ENCODE results near the gene MEX3B.

MEX3B gene

GRCh38 chr15:82045892-82046665 lies at the start of gene MEX3B:
MEX3B (minus strand) TSS chr15:82046018; CDS start chr15:82045705, 313 bp downstream.
- H3K9me3 ChIP-seq (ENCODE audit: control insufficient read depth, insufficient read depth, low read length): no peaks in the 10 kb centered on the region
- peak within 1 kb of the TSS; percentile 87 for H3K4me3 ChIP-seq (ENCODE audit: low read depth, low read length)
- H3K36me3 ChIP-seq (ENCODE audit: control insufficient read depth, insufficient read depth, low read length): no peaks in the 10 kb centered on the region
- H3K27me3 ChIP-seq (ENCODE audit: control insufficient read depth, insufficient read depth, low read length): peaks cover 54% of the 10 kb centered on the region
- H3K4me1 ChIP-seq (ENCODE audit: control insufficient read depth, insufficient read depth, low read length): peaks cover under 1% of the 10 kb centered on the region
- peak within 1 kb of the TSS; percentile 37 for H3K9ac ChIP-seq (ENCODE audit: low read depth, low read length)

DNA sequence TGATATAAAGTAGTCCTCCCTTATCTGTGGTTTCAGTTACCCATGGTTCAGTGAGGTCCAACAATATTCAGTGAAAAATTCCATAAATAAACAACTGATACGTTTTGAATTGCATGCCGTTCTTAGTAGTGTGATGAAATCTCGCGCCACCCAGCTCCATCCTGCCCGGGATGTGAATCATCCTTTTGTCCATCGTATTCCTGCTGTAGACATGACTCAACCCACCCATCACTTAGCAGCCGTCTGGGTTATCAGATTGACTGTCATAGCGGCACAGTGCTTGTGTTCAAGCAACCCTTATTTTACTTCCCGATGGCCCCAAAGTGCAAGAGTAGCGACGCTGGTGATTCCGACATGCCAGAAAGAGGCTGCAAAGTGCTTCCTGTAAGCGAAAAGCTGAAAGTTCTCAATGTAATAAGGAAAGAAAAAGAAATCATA lies 48.0 kb upstream of the MEX3B start:
- Histone ChIP-seq H3K4me1 (ENCODE audit: control insufficient read depth, insufficient read depth, low read length) (peaks cover 4% of the 10 kb centered on the region), H3K27me3 (ENCODE audit: control insufficient read depth, insufficient read depth, low read length) (no peaks in the 10 kb centered on the region), H3K36me3 (ENCODE audit: control insufficient read depth, insufficient read depth, low read length) (no peaks in the 10 kb centered on the region), H3K9me3 (ENCODE audit: control insufficient read depth, insufficient read depth, low read length) (no peaks in the 10 kb centered on the region), H3K4me3 (ENCODE audit: low read depth, low read length) (no peak overlapping the region), H3K9ac (ENCODE audit: low read depth, low read length) (no peak overlapping the region)

DNA sequence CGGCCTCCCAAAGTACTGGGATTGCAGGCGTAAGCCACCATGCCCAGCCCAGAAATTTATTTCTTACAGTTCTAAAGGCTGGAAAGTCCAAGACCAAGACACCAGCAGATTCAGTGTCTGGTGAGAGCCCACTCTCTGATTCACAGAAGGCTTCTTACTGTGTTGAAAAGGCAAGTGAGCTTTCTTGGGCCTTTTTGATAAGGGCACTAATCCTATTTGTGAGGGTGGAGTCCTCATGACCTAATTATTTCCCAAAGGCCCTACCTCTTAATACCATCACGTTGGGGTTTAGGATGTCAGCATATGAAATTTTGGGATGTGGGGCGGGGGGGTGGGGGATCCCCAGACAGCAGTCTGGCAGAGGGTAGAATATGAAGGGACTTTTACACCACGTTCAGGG lies 47.5 kb upstream of the MEX3B start:
- Histone ChIP-seq H3K36me3 (ENCODE audit: control insufficient read depth, insufficient read depth, low read length) (no peaks in the 10 kb centered on the region), H3K9ac (ENCODE audit: low read depth, low read length) (no peak overlapping the region), H3K9me3 (ENCODE audit: control insufficient read depth, insufficient read depth, low read length) (no peaks in the 10 kb centered on the region)

GRCh38 chr15:82091636-82092140 lies 45.9 kb upstream of the MEX3B start:
- no peaks in the 10 kb centered on the region for H3K27me3 ChIP-seq (ENCODE audit: control insufficient read depth, insufficient read depth, low read length)
- no peaks in the 10 kb centered on the region for H3K9me3 ChIP-seq (ENCODE audit: control insufficient read depth, insufficient read depth, low read length)
- no peak overlapping the region for H3K9ac ChIP-seq (ENCODE audit: low read depth, low read length)
- no peak overlapping the region for H3K4me3 ChIP-seq (ENCODE audit: low read depth, low read length)
- peaks cover 9% of the 10 kb centered on the region for H3K4me1 ChIP-seq (ENCODE audit: control insufficient read depth, insufficient read depth, low read length)
- H3K36me3 ChIP-seq (ENCODE audit: control insufficient read depth, insufficient read depth, low read length): no peaks in the 10 kb centered on the region

More for the DNA sequence above, 47.5 kb upstream of the MEX3B start:
- H3K4me1 ChIP-seq (ENCODE audit: control insufficient read depth, insufficient read depth, low read length): peaks cover 8% of the 10 kb centered on the region
- no peak overlapping the region for H3K4me3 ChIP-seq (ENCODE audit: low read depth, low read length)
- no peaks in the 10 kb centered on the region for H3K27me3 ChIP-seq (ENCODE audit: control insufficient read depth, insufficient read depth, low read length)

DNA sequence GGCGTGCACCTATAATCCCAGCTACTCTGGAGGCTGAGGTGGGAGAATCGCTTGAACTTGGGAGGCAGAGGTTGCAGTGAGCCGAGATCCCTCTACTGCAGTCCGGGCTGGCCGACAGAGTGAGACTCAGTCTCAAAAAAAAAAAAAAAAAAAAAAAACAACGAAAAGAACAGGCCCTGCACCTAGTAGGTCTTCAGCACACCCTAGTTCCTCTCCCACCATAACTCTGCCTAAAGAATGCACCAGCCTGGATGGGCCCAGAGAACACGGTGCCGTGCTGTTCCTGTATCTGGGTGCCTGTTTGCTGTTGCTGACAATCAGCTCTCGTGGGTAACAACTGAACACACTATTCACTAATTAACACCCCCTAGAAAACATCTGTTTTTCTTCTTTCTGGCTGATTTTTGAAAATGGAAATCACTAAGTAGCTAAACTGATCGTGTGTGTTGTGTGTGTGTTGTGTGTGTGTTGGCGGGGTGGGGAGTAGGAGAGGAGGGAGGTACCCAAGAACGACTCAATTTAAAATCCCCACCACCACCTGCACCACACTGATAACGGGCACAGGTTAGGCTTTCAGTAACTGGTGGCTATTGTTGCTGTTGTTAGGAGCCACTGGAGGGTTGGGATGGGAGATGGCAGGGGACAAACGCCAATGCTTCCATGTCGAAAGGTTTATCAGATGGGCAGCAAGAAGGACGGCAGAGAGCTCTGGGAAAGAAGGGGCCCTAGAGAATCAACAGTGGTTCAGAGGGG lies 40.6 kb upstream of the MEX3B start:
- no peaks in the 10 kb centered on the region for H3K27me3 ChIP-seq (ENCODE audit: control insufficient read depth, insufficient read depth, low read length)

GRCh38 chr15:82081914-82082762 lies 36.3 kb upstream of the MEX3B start:
- no peaks in the 10 kb centered on the region for H3K9me3 ChIP-seq (ENCODE audit: control insufficient read depth, insufficient read depth, low read length)
- H3K9ac ChIP-seq (ENCODE audit: low read depth, low read length): no peak overlapping the region
- no peak overlapping the region for H3K4me3 ChIP-seq (ENCODE audit: low read depth, low read length)
- no peaks in the 10 kb centered on the region for H3K27me3 ChIP-seq (ENCODE audit: control insufficient read depth, insufficient read depth, low read length)
- H3K4me1 ChIP-seq (ENCODE audit: control insufficient read depth, insufficient read depth, low read length): peaks cover 2% of the 10 kb centered on the region
- no peaks in the 10 kb centered on the region for H3K36me3 ChIP-seq (ENCODE audit: control insufficient read depth, insufficient read depth, low read length)

More for the DNA sequence above, 40.6 kb upstream of the MEX3B start:
- no peak overlapping the region for H3K9ac ChIP-seq (ENCODE audit: low read depth, low read length)
- H3K4me3 ChIP-seq (ENCODE audit: low read depth, low read length): no peak overlapping the region
- H3K36me3 ChIP-seq (ENCODE audit: control insufficient read depth, insufficient read depth, low read length): no peaks in the 10 kb centered on the region
- peaks cover 11% of the 10 kb centered on the region for H3K4me1 ChIP-seq (ENCODE audit: control insufficient read depth, insufficient read depth, low read length)
- H3K9me3 ChIP-seq (ENCODE audit: control insufficient read depth, insufficient read depth, low read length): no peaks in the 10 kb centered on the region

DNA sequence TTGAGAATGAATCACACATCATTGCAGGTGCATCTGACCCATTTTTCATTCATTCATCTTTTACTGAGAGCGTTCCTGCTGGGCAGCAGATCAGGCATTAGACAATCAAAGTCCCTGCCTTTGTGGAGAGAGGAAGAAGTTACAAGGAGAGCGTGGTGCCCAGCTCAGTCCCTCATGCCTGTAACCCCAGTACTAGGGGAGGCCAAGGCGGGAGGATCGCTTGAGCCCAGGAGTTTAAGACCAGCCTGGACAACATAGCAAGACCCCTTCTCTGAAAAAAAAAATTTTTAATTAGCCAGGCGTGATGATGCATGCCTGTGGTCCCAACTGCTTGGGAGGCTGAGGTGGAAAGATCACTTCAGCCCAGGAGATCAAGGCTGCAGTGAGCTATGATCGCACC lies 35.0 kb upstream of the MEX3B start:
- H3K9me3 ChIP-seq (ENCODE audit: control insufficient read depth, insufficient read depth, low read length): no peaks in the 10 kb centered on the region
- no peak overlapping the region for H3K4me3 ChIP-seq (ENCODE audit: low read depth, low read length)
- peaks cover 2% of the 10 kb centered on the region for H3K4me1 ChIP-seq (ENCODE audit: control insufficient read depth, insufficient read depth, low read length)
- H3K36me3 ChIP-seq (ENCODE audit: control insufficient read depth, insufficient read depth, low read length): no peaks in the 10 kb centered on the region
- H3K27me3 ChIP-seq (ENCODE audit: control insufficient read depth, insufficient read depth, low read length): peaks cover 2% of the 10 kb centered on the region
- H3K9ac ChIP-seq (ENCODE audit: low read depth, low read length): no peak overlapping the region

GRCh38 chr15:82079736-82080135 lies 33.9 kb upstream of the MEX3B start:
- H3K4me1 ChIP-seq (ENCODE audit: control insufficient read depth, insufficient read depth, low read length): peaks cover 2% of the 10 kb centered on the region
- H3K9me3 ChIP-seq (ENCODE audit: control insufficient read depth, insufficient read depth, low read length): no peaks in the 10 kb centered on the region
- no peak overlapping the region for H3K4me3 ChIP-seq (ENCODE audit: low read depth, low read length)
- H3K27me3 ChIP-seq (ENCODE audit: control insufficient read depth, insufficient read depth, low read length): peaks cover 2% of the 10 kb centered on the region
- H3K9ac ChIP-seq (ENCODE audit: low read depth, low read length): no peak overlapping the region
- no peaks in the 10 kb centered on the region for H3K36me3 ChIP-seq (ENCODE audit: control insufficient read depth, insufficient read depth, low read length)

- Histone ChIP-seq H3K36me3 (ENCODE audit: control insufficient read depth, insufficient read depth, low read length) (no peaks in the 10 kb centered on the region), H3K27me3 (ENCODE audit: control insufficient read depth, insufficient read depth, low read length) (peaks cover 5% of the 10 kb centered on the region), H3K4me3 (ENCODE audit: low read depth, low read length) (no peak overlapping the region), H3K9me3 (ENCODE audit: control insufficient read depth, insufficient read depth, low read length) (no peaks in the 10 kb centered on the region), H3K9ac (ENCODE audit: low read depth, low read length) (no peak overlapping the region), H3K4me1 (ENCODE audit: control insufficient read depth, insufficient read depth, low read length) (no peaks in the 10 kb centered on the region)
These were observed 28.8 kb upstream of the MEX3B start for GRCh38 chr15:82074610-82075009.

- Histone ChIP-seq H3K36me3 (ENCODE audit: control insufficient read depth, insufficient read depth, low read length) (no peaks in the 10 kb centered on the region), H3K9ac (ENCODE audit: low read depth, low read length) (no peak overlapping the region), H3K9me3 (ENCODE audit: control insufficient read depth, insufficient read depth, low read length) (no peaks in the 10 kb centered on the region), H3K4me1 (ENCODE audit: control insufficient read depth, insufficient read depth, low read length) (no peaks in the 10 kb centered on the region), H3K27me3 (ENCODE audit: control insufficient read depth, insufficient read depth, low read length) (peaks cover 5% of the 10 kb centered on the region), H3K4me3 (ENCODE audit: low read depth, low read length) (no peak overlapping the region)
These were observed 27.2 kb upstream of the MEX3B start for GRCh38 chr15:82072926-82073537.

GRCh38 chr15:82066455-82066854 lies 20.6 kb upstream of the MEX3B start:
- H3K9me3 ChIP-seq (ENCODE audit: control insufficient read depth, insufficient read depth, low read length): no peaks in the 10 kb centered on the region
- H3K4me3 ChIP-seq (ENCODE audit: low read depth, low read length): no peak overlapping the region
- no peaks in the 10 kb centered on the region for H3K4me1 ChIP-seq (ENCODE audit: control insufficient read depth, insufficient read depth, low read length)
- no peak overlapping the region for H3K9ac ChIP-seq (ENCODE audit: low read depth, low read length)
- H3K36me3 ChIP-seq (ENCODE audit: control insufficient read depth, insufficient read depth, low read length): no peaks in the 10 kb centered on the region
- H3K27me3 ChIP-seq (ENCODE audit: control insufficient read depth, insufficient read depth, low read length): peaks cover 50% of the 10 kb centered on the region
